Left ventricle myocardium inferior (tissue), 1 donor: ENCODE measurements around the gene TSPAN14. TPM values are rescaled to one million over a fixed set of nuclear protein-coding genes. Genes with fewer than 3 reads are reported as not detected.

Experiments
- DNase-seq: peaks from one replicate; pipeline ENCODE4 v3.0.0-alpha.2; 2020
- H3K27ac ChIP-seq: fragments of 200-600 bp; replicated peaks from 2 replicates; pipeline ENCODE4 v1.8.0; 2021
- H3K27me3 ChIP-seq: fragments of 200-600 bp; 2 replicates; pipeline ENCODE4 v1.8.0; 2021; ENCODE audit warnings: low read depth
- H3K36me3 ChIP-seq: fragments of 200-600 bp; 2 replicates; pipeline ENCODE4 v1.8.0; 2021
- H3K4me1 ChIP-seq: fragments of 200-600 bp; 2 replicates; pipeline ENCODE4 v1.8.0; 2021
- H3K4me3 ChIP-seq: fragments of 200-600 bp; 2 replicates; pipeline ENCODE4 v1.8.0; 2021; ENCODE audit warnings: mild to moderate bottlenecking, moderate library complexity
- H3K9me3 ChIP-seq: fragments of 200-600 bp; replicated peaks from 2 replicates; pipeline ENCODE4 v1.8.0; 2021
- intact Hi-C: fragments of 100-400 bp; cut with micrococcal nuclease; formaldehyde crosslinking; loops from one replicate; pipeline ENCODE4 v1.11.0; 2022
- total RNA-seq: library from RNA; stranded (reverse); fragmentation: NEBNext Ultra II Directional; extraction: Animal tissue kit (Norgen Biotek cat#: 25700); gene quantifications from one replicate; pipeline ENCODE4 v1.2.1, GENCODE V29; 2021
- TF ChIP-seq, protein P1 (sequence below): fragments of 200-600 bp; IDR thresholded peaks from 2 replicates; pipeline ENCODE4 v1.8.0; 2021; ENCODE audit warnings: antibody characterized with exemption, mild to moderate bottlenecking, borderline replicate concordance
- donor health status: DM: no; HTN: yes; CAD: no; lungs with severe emphysema.

The TSPAN14 gene
- total RNA-seq, 1 donor from 2014 or later = 33.4 TPM

GRCh38 chr10:80536361-80536835 is 82.3 kb downstream of the TSPAN14 start:
- peaks cover 23% of the 10 kb centered on the region for H3K4me1 ChIP-seq
- H3K27me3 ChIP-seq = no peaks in the 10 kb centered on the region
- intact Hi-C loops = no loop called here
- H3K9me3 ChIP-seq = no peaks in the 10 kb centered on the region
- peak overlapping the region; percentile 63 for H3K4me3 ChIP-seq
- TF ChIP-seq, protein P1, sequence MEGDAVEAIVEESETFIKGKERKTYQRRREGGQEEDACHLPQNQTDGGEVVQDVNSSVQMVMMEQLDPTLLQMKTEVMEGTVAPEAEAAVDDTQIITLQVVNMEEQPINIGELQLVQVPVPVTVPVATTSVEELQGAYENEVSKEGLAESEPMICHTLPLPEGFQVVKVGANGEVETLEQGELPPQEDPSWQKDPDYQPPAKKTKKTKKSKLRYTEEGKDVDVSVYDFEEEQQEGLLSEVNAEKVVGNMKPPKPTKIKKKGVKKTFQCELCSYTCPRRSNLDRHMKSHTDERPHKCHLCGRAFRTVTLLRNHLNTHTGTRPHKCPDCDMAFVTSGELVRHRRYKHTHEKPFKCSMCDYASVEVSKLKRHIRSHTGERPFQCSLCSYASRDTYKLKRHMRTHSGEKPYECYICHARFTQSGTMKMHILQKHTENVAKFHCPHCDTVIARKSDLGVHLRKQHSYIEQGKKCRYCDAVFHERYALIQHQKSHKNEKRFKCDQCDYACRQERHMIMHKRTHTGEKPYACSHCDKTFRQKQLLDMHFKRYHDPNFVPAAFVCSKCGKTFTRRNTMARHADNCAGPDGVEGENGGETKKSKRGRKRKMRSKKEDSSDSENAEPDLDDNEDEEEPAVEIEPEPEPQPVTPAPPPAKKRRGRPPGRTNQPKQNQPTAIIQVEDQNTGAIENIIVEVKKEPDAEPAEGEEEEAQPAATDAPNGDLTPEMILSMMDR = no peak
- DNase-seq = no peak
- peak overlapping the region; percentile 78 for H3K27ac ChIP-seq
- no peaks in the 10 kb centered on the region for H3K36me3 ChIP-seq

DNA sequence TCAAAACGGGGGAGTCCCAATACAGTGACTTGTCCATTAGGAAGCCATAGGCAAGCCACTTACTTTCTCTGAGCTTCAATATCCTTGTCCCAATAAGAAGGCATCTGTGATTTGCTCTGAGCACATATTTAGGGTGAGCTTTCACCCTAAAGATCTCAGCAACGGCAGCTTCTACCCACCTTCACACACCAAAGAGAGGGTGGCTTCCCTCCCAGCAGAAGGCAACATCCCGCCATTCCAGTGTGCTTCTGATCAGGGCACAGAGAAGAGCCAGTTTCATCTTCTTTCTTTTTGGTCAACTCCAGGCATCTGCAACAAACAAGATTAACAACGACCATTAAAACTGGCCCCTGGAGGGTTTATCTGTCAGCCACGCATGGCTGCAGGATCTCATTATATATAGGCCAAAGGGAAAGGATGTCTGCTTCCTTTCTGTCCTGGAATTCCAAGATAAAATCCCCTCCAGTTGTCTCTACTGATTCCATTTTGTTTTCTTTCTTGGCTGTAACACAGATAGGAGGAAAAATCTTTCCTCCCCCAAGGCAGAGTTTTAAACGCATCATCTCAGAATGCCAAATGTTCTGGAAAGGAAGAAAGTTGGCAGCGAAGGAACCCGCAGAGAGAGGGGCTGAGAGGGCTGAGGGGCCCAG is 83.1 kb downstream of the TSPAN14 start:
- no peaks in the 10 kb centered on the region for H3K36me3 ChIP-seq
- H3K4me3 ChIP-seq = no peak overlapping the region
- H3K27me3 ChIP-seq = no peaks in the 10 kb centered on the region
- intact Hi-C loops = no loop called here
- no peak for DNase-seq
- TF ChIP-seq, protein P1 = no peak
- peaks cover 30% of the 10 kb centered on the region for H3K4me1 ChIP-seq
- peak overlapping the region; percentile 78 for H3K27ac ChIP-seq
- no peaks in the 10 kb centered on the region for H3K9me3 ChIP-seq

DNA sequence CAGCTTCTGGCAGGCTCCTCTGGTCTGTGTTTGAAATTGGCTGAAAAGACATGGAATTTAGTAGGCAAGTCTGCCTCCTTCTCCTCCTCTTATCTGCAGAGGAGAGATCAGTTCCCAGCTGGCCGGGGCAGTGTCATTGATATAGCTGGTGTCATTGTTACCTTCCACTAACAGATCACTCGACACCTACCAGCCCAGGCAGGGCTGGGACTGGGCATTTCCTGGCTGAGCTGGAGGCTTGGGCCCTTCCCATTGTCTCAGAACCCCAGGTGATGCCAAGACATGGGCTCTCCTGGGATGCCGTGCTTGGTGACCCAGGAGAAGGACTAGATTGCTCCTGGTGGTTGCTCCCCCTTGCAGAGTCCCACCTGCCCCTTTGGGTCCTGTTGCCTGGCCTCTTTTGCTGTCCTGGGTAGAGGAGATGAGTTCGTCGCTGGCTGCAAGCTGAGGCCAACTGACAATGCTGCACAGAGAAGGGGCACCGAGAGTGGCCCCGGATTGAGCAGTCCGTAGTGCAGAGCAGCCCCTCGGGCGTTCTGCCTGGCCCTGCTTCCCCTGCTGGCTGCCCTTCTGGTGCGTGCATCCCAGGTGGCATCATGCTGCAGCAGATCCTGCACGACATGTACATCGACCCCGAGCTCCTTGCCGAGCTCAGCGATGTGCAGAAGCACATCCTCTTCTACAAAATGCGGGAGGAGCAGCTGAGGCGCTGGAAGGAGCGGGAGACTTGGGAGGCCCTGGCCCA is 83.8 kb downstream of the TSPAN14 start, which contains the start of gene SH2D4B:
Gene SH2D4B (plus strand): TSS at position 167 of the 745 bp plus-strand sequence. CDS start 430 bp downstream, at position 597.
- no peak within 1 kb of the TSS for H3K4me3 ChIP-seq
- no peaks in the 10 kb centered on the region for H3K27me3 ChIP-seq
- TF ChIP-seq, protein P1 = no peak
- peaks cover 34% of the 10 kb centered on the region for H3K4me1 ChIP-seq
- peak within 1 kb of the TSS; percentile 78 for H3K27ac ChIP-seq
- no peaks in the 10 kb centered on the region for H3K9me3 ChIP-seq
- DNase-seq = no peak
- no peaks in the 10 kb centered on the region for H3K36me3 ChIP-seq
- intact Hi-C loops = no loop called here

DNA sequence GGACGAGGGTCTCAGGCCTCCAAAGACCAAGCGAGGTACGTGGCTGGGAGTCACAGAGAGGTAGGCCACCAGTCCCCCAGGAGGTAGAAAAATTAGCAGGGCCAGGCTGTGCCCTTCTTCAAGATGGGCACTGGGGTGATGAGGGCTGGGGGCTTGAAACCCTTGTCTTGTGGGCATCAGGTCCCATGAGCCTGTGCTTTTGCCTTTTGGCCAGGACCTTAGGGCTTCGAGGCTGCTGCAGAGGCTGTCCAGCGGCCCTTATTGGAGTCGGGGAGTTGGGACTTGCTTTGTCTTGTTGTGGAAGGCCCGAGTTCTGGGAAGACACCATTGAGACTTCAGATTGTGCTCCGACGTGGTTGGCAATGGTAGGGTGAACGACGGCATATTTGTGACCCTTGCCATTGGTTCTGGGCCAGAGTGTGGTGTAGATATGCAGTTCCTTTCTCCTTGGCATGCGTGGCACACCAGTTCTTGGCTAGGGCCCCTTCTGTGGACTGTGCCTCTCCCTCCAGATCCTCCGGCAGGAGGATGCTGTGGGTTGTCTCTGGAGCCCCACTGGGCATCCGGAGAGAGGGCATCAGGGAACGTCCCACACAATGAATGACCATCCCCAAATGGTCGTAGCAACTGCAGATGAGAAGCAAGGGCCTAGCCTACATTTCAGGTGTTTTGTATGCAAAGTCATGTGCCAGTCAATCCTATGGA is 84.5 kb downstream of the TSPAN14 start:
- H3K9me3 ChIP-seq = no peaks in the 10 kb centered on the region
- TF ChIP-seq, protein P1 = no peak
- intact Hi-C loops = no loop called here
- H3K27me3 ChIP-seq = no peaks in the 10 kb centered on the region
- H3K4me3 ChIP-seq = no peak overlapping the region
- DNase-seq = no peak
- H3K4me1 ChIP-seq = peaks cover 34% of the 10 kb centered on the region
- H3K27ac ChIP-seq = peak overlapping the region; percentile 85
- no peaks in the 10 kb centered on the region for H3K36me3 ChIP-seq

DNA sequence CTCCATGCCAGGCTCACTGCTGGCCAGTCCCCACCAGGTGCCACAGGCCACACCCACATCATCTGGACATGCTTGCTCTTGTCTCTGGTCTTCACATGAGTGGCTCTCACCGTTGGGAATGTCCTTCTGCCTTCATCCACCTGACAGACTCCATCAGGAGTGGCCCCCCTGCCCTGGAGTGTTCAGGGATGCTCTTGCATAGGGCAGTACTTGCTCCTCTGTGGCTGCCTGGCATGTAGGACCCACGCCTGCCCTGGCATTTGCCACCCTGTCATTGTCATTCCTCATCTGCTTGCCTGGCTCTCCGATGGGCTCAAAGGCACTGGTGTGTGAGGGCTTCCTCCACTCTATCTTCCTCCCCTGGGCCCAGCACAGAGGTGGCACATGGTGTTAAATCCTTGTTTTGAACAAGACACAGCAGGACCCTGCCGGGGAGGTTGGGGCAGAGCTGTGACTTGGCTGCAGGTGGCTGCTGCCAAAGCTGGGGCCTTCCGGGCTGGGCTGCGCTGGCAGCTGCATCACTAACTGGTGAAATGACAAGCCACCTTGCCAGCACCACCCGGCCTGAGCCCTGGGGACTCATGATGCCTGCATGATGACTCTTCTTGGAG is 85.4 kb downstream of the TSPAN14 start:
- intact Hi-C loops = no loop called here
- H3K27ac ChIP-seq = peak overlapping the region; percentile 85

More for the DNA sequence above, 85.4 kb downstream of the TSPAN14 start:
- TF ChIP-seq, protein P1 = no peak
- Histone ChIP-seq H3K9me3 (no peaks in the 10 kb centered on the region), H3K4me3 (no peak overlapping the region), H3K27me3 (no peaks in the 10 kb centered on the region), H3K36me3 (no peaks in the 10 kb centered on the region), H3K4me1 (peaks cover 34% of the 10 kb centered on the region)
- DNase-seq = no peak
